ENCODE results near the gene ZFAND5.

ZFAND5 gene

DNA sequence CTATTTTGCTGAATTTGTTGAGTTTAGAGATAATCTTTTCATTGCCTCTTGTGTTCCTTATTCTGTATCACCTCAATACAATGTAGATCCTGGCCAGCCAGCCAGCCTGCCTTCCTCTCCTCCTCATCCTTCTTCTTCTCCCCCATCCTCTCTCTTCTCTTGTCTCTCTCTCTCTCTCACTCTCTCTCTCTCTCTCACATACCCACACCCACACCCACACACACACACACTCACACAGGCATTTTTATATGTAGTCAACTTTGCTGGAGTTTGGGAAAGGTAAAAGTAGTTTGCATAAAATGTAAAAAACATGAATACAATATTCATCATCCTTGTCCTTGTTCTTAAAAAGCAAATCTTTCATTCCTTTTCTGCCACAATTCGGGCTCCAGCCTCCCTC, 60.5 kb downstream of the ZFAND5 start:
- Histone ChIP-seq H3K79me2 (ENCODE audit: insufficient read depth, low read length) (no peaks in the 10 kb centered on the region), H4K20me1 (ENCODE audit: low read depth, low read length) (no peaks in the 10 kb centered on the region), H3K9me2 (replicated peaks; ENCODE audit: insufficient read depth, low read length) (no peaks in the 10 kb centered on the region), H3K36me3 (ENCODE audit: low read length) (no peaks in the 10 kb centered on the region), H3K27ac (ENCODE audit: low read depth, low read length) (no peak overlapping the region), H3K9me3 (ENCODE audit: insufficient read depth, low read length) (no peaks in the 10 kb centered on the region), H3K27me3 (ENCODE audit: low read length) (no peaks in the 10 kb centered on the region), H3K4me3 (ENCODE audit: insufficient read depth, low read length, poor library complexity, severe bottlenecking) (no peak overlapping the region), H3K4me2 (ENCODE audit: low read depth, low read length, poor library complexity, severe bottlenecking) (no peak overlapping the region), H3F3A (ENCODE audit: insufficient read depth) (no peaks in the 10 kb centered on the region), H3K9ac (ENCODE audit: low read length) (no peak overlapping the region), H2AFZ (ENCODE audit: low read depth, low read length, severe bottlenecking) (no peak overlapping the region)
- no peak for TF ChIP-seq EZH2phosphoT487 (conservative IDR thresholded peaks at IDR 0.05; ENCODE audit: low read length)
